Fibroblast of the aortic adventitia (primary cell): ENCODE data around the gene DUSP2. TPM values are rescaled to one million over a fixed set of nuclear protein-coding genes. Genes with fewer than 3 reads are reported as not detected.
A peak's percentile ranks its signal among the peaks of the same experiment; 100 is the strongest.

Experiments used
- DNase-seq: peaks from one replicate; pipeline ENCODE4 v3.0.0-alpha.2; 2010; ENCODE audit warnings: low read depth
- H3K4me3 ChIP-seq: 2 replicates; pipeline ENCODE4 v1.5.1; 2011; ENCODE audit warnings: low read depth, mild to moderate bottlenecking, control low read depth, low read length, moderate library complexity
- CTCF ChIP-seq: IDR thresholded peaks from 2 replicates; pipeline ENCODE4 v1.5.1; 2011; ENCODE audit warnings: mild to moderate bottlenecking, low read length, control low read depth, inconsistent platforms; ENCODE audit not compliant: insufficient read depth
- total RNA-seq: library from RNA; depleted of rRNA; stranded (reverse); fragments of >200 nt; gene quantifications from 2 replicates; pipeline ENCODE4 v1.2.3, GENCODE V29; 2012; ENCODE audit warnings: low replicate concordance

DUSP2 gene
- total RNA-seq, result 0.36 and 1.4 TPM in 2 replicates

- no peak for TF ChIP-seq CTCF
- peak within 1 kb of the TSS; percentile 70 for H3K4me3 ChIP-seq
- peak; percentile 48 for DNase-seq
These were observed at the start of gene DUSP2 for GRCh38 chr2:96145036-96145847. TSS of gene DUSP2 (minus strand) at chr2:96145440. CDS start at chr2:96145354, 86 bp downstream.

GRCh38 chr2:96191937-96192670, 46.9 kb upstream of the DUSP2 start:
- no peak for DNase-seq
- no peak for TF ChIP-seq CTCF
- no peak overlapping the region for H3K4me3 ChIP-seq

GRCh38 chr2:96188821-96189526, 43.7 kb upstream of the DUSP2 start:
- TF ChIP-seq CTCF, result no peak
- no peak overlapping the region for H3K4me3 ChIP-seq
- DNase-seq, result no peak

- DNase-seq, result no peak
- H3K4me3 ChIP-seq, result no peak overlapping the region
- TF ChIP-seq CTCF, result no peak
These were observed 41.3 kb upstream of the DUSP2 start for GRCh38 chr2:96186562-96186961.

- no peak overlapping the region for H3K4me3 ChIP-seq
- no peak for TF ChIP-seq CTCF
- no peak for DNase-seq
These were observed 40.3 kb upstream of the DUSP2 start for GRCh38 chr2:96185516-96185915.

- no peak for TF ChIP-seq CTCF
- H3K4me3 ChIP-seq, result no peak overlapping the region
- DNase-seq, result no peak
These were observed 39.7 kb upstream of the DUSP2 start for GRCh38 chr2:96184989-96185388.
